Immature natural killer cell (primary cell): Measurements from ENCODE around the gene LSS. TPM values are rescaled to one million over a fixed set of nuclear protein-coding genes. Genes with fewer than 3 reads are reported as not detected.
"Not testable (repeated sequence)": the region's sequence is repeated elsewhere in the genome, so short reads cannot be mapped to it uniquely, and the experiment has no call there.

Experiments used
- DNase-seq, 3 donors: peaks; one replicate each; pipeline ENCODE4 v3.0.0; 2022; ENCODE audit warnings: mixed read lengths in 1 of 3
- H3K27ac Mint-ChIP-seq, 6 donors: one replicate each; pipeline ENCODE4 v1.8.0; 2020; ENCODE audit warnings: mixed read lengths in 6 of 6, mild to moderate bottlenecking in 5 of 6, inconsistent platforms in 4 of 6, moderate library complexity in 3 of 6
- H3K27me3 Mint-ChIP-seq, 3 donors: one replicate each; pipeline ENCODE4 v1.8.0; 2020 to 2021; ENCODE audit warnings: low read depth in 3 of 3, mild to moderate bottlenecking in 3 of 3, mixed read lengths in 3 of 3, moderate library complexity in 3 of 3, inconsistent platforms in 1 of 3
- H3K36me3 Mint-ChIP-seq, 3 donors: one replicate each; pipeline ENCODE4 v1.8.0; 2020; ENCODE audit warnings: mixed read lengths in 3 of 3, inconsistent platforms in 2 of 3, mild to moderate bottlenecking in 2 of 3
- H3K4me1 Mint-ChIP-seq, 2 donors: one replicate each; pipeline ENCODE4 v1.8.0; 2020; ENCODE audit warnings: inconsistent platforms in 2 of 2, mild to moderate bottlenecking in 2 of 2, mixed read lengths in 2 of 2, moderate library complexity in 1 of 2
- H3K4me3 Mint-ChIP-seq, 5 donors: one replicate each; pipeline ENCODE4 v1.8.0; 2020; ENCODE audit warnings: mild to moderate bottlenecking in 5 of 5, mixed read lengths in 5 of 5, inconsistent platforms in 3 of 5, moderate library complexity in 3 of 5
- H3K9me3 Mint-ChIP-seq, 6 donors: one replicate each; pipeline ENCODE4 v1.8.0; 2020; ENCODE audit warnings: mild to moderate bottlenecking in 6 of 6, mixed read lengths in 6 of 6, inconsistent platforms in 4 of 6, moderate library complexity in 3 of 6
- polyA plus RNA-seq, 3 donors: library from polyadenylated mRNA; unstranded; fragments of 300-500 nt; fragmentation: Illumina TruSeq; gene quantifications; one replicate each; pipeline ENCODE4 v1.2.3, GENCODE V29; 2021

The LSS gene
- polyA plus RNA-seq, 3 donors from 2014 or later: 11.3 to 26.2 (median 13.9) TPM

GRCh38 chr21:46182548-46183336, 45.8 kb downstream of the LSS start:
- no peak for DNase-seq
- Mint-ChIP-seq H3K9me3 (no peaks in the 10 kb centered on the region), H3K36me3 (no peaks in the 10 kb centered on the region), H3K4me3 (peak overlapping the region in 4 of 5 donors; percentile 21 to 59 (median 52)), H3K4me1 (peaks cover 10 to 12% of the 10 kb centered on the region in 2 donors), H3K27me3 (peaks cover 2 to 5% (median 5%) of the 10 kb centered on the region in 3 donors), H3K27ac (peak overlapping the region in 3 of 6 donors; percentile 24 to 60 (median 55))

- H3K36me3 Mint-ChIP-seq: no peaks in the 10 kb centered on the region
- H3K9me3 Mint-ChIP-seq: no peaks in the 10 kb centered on the region
- peaks cover 10 to 12% of the 10 kb centered on the region in 2 donors for H3K4me1 Mint-ChIP-seq
- H3K27ac Mint-ChIP-seq: no peak overlapping the region
- no peak for DNase-seq
- H3K27me3 Mint-ChIP-seq: peaks cover 2 to 5% (median 5%) of the 10 kb centered on the region in 3 donors
- no peak overlapping the region for H3K4me3 Mint-ChIP-seq
Measured at GRCh38 chr21:46181953-46182547, 46.5 kb downstream of the LSS start.

- no peak for DNase-seq
- Mint-ChIP-seq H3K4me1 (peaks cover 10 to 12% of the 10 kb centered on the region in 2 donors), H3K9me3 (no peaks in the 10 kb centered on the region), H3K27me3 (peaks cover 2 to 8% (median 5%) of the 10 kb centered on the region in 3 donors), H3K4me3 (no peak overlapping the region), H3K27ac (no peak overlapping the region), H3K36me3 (no peaks in the 10 kb centered on the region)
Measured at GRCh38 chr21:46181436-46181835, 47.1 kb downstream of the LSS start.

GRCh38 chr21:46180778-46181391, 47.7 kb downstream of the LSS start:
- H3K27me3 Mint-ChIP-seq: peaks cover 5 to 10% (median 6%) of the 10 kb centered on the region in 3 donors
- H3K4me3 Mint-ChIP-seq: no peak overlapping the region
- H3K9me3 Mint-ChIP-seq: peaks cover 0 to 5% (median 2%) of the 10 kb centered on the region in 6 donors
- H3K4me1 Mint-ChIP-seq: peaks cover 10 to 12% of the 10 kb centered on the region in 2 donors
- H3K27ac Mint-ChIP-seq: no peak overlapping the region
- H3K36me3 Mint-ChIP-seq: peaks cover 0 to 4% (median 0%) of the 10 kb centered on the region in 3 donors
- no peak for DNase-seq

- no peak for DNase-seq
- H3K4me1 Mint-ChIP-seq: peaks cover 7% of the 10 kb centered on the region in 2 donors
- H3K9me3 Mint-ChIP-seq: peaks cover 0 to 11% (median 7%) of the 10 kb centered on the region in 6 donors
- H3K4me3 Mint-ChIP-seq: no peak overlapping the region
- H3K27ac Mint-ChIP-seq: peak overlapping the region in 3 of 6 donors; percentile 29 to 66 (median 50)
- peaks cover 0 to 10% (median 4%) of the 10 kb centered on the region in 3 donors for H3K36me3 Mint-ChIP-seq
- peaks cover 6 to 13% (median 10%) of the 10 kb centered on the region in 3 donors for H3K27me3 Mint-ChIP-seq
Measured at GRCh38 chr21:46180079-46180722, 48.4 kb downstream of the LSS start.

GRCh38 chr21:46179708-46180078, 48.9 kb downstream of the LSS start:
- peaks cover 2 to 16% (median 12%) of the 10 kb centered on the region in 6 donors for H3K9me3 Mint-ChIP-seq
- peaks cover 2 to 3% of the 10 kb centered on the region in 2 donors for H3K4me1 Mint-ChIP-seq
- H3K4me3 Mint-ChIP-seq: no peak overlapping the region
- DNase-seq: no peak
- H3K27me3 Mint-ChIP-seq: peaks cover 4 to 13% (median 9%) of the 10 kb centered on the region in 3 donors
- H3K36me3 Mint-ChIP-seq: peaks cover 0 to 15% (median 9%) of the 10 kb centered on the region in 3 donors
- H3K27ac Mint-ChIP-seq: no peak overlapping the region

- no peak for DNase-seq
- Mint-ChIP-seq H3K4me3 (no peak overlapping the region), H3K27ac (no peak overlapping the region), H3K27me3 (peaks cover 4 to 11% (median 8%) of the 10 kb centered on the region in 3 donors), H3K9me3 (peaks cover 2 to 23% (median 18%) of the 10 kb centered on the region in 6 donors), H3K4me1 (no peaks in the 10 kb centered on the region), H3K36me3 (peaks cover 0 to 20% (median 15%) of the 10 kb centered on the region in 3 donors)
Measured at GRCh38 chr21:46178961-46179360, 49.6 kb downstream of the LSS start.

GRCh38 chr21:46176443-46177129, 52.0 kb downstream of the LSS start:
- not testable (repeated sequence) for DNase-seq, H3K4me3 Mint-ChIP-seq, H3K27ac Mint-ChIP-seq, H3K4me1 Mint-ChIP-seq
- H3K27me3 Mint-ChIP-seq: peaks cover 8 to 11% (median 8%) of the 10 kb centered on the region in 3 donors
- H3K9me3 Mint-ChIP-seq: peaks cover 4 to 24% (median 20%) of the 10 kb centered on the region in 6 donors
- H3K36me3 Mint-ChIP-seq: peaks cover 0 to 20% (median 15%) of the 10 kb centered on the region in 3 donors

GRCh38 chr21:46173573-46173972, 55.0 kb downstream of the LSS start:
- peaks cover 0 to 20% (median 15%) of the 10 kb centered on the region in 3 donors for H3K36me3 Mint-ChIP-seq
- peaks cover 4 to 24% (median 20%) of the 10 kb centered on the region in 6 donors for H3K9me3 Mint-ChIP-seq
- peaks cover 8 to 13% (median 8%) of the 10 kb centered on the region in 3 donors for H3K27me3 Mint-ChIP-seq
- H3K4me3 Mint-ChIP-seq: no peak overlapping the region
- H3K4me1 Mint-ChIP-seq: peaks cover 0 to 6% of the 10 kb centered on the region in 2 donors
- H3K27ac Mint-ChIP-seq: no peak overlapping the region
- no peak for DNase-seq

GRCh38 chr21:46172863-46173528, 55.6 kb downstream of the LSS start:
- Mint-ChIP-seq H3K27me3 (peaks cover 8 to 13% (median 8%) of the 10 kb centered on the region in 3 donors), H3K4me3 (no peak overlapping the region), H3K36me3 (peaks cover 0 to 20% (median 15%) of the 10 kb centered on the region in 3 donors), H3K9me3 (peaks cover 4 to 24% (median 20%) of the 10 kb centered on the region in 6 donors), H3K4me1 (peaks cover 0 to 6% of the 10 kb centered on the region in 2 donors), H3K27ac (no peak overlapping the region)
- DNase-seq: no peak

- Mint-ChIP-seq H3K27me3 (peaks cover 8 to 13% (median 8%) of the 10 kb centered on the region in 3 donors), H3K4me3 (no peak overlapping the region), H3K27ac (no peak overlapping the region), H3K4me1 (peaks cover 0 to 6% of the 10 kb centered on the region in 2 donors), H3K36me3 (peaks cover 1 to 20% (median 15%) of the 10 kb centered on the region in 3 donors), H3K9me3 (peaks cover 4 to 24% (median 20%) of the 10 kb centered on the region in 6 donors)
- no peak for DNase-seq
Measured at GRCh38 chr21:46171996-46172862, 56.3 kb downstream of the LSS start.

- Mint-ChIP-seq H3K4me1 (peaks cover 0 to 6% of the 10 kb centered on the region in 2 donors), H3K36me3 (peaks cover 6 to 20% (median 15%) of the 10 kb centered on the region in 3 donors), H3K9me3 (peaks cover 4 to 24% (median 20%) of the 10 kb centered on the region in 6 donors), H3K27ac (no peak overlapping the region), H3K4me3 (no peak overlapping the region), H3K27me3 (peaks cover 8 to 9% (median 8%) of the 10 kb centered on the region in 3 donors)
- no peak for DNase-seq
Measured at GRCh38 chr21:46171585-46171984, 57.0 kb downstream of the LSS start.
